Gastroesophageal sphincter (tissue), 3 donors: ENCODE measurements around the gene SCAI.

Experiments
- CTCF ChIP-seq, 4 experiments: fragments of 200-600 bp in 2 of 4; fragments of 450-650 bp in 2 of 4; sonication (generic) in 1 of 4; IDR thresholded peaks; one replicate each; pipeline ENCODE4 v1.5.1; 2017 to 2019; ENCODE audit warnings: antibody characterized with exemption in 4 of 4, mild to moderate bottlenecking in 2 of 4, moderate library complexity in 2 of 4
- POLR2A ChIP-seq, 2 donors: fragments of 450-650 bp; IDR thresholded peaks; one replicate each; pipeline ENCODE4 v1.6.1; 2017; ENCODE audit warnings: antibody characterized with exemption in 2 of 2, mild to moderate bottlenecking in 2 of 2, moderate library complexity in 1 of 2
- POLR2AphosphoS5 ChIP-seq: sonication (generic); formaldehyde crosslinking; IDR thresholded peaks from one replicate; pipeline ENCODE4 v1.6.1; 2017; ENCODE audit warnings: antibody characterized with exemption

- no peak for TF ChIP-seq POLR2A (IDR thresholded peaks at IDR 0.05)
- TF ChIP-seq POLR2AphosphoS5: no peak
- TF ChIP-seq CTCF (IDR thresholded peaks at IDR 0.05): no peak
Measured at GRCh38 chr9:125024917-125025316, 118.4 kb downstream of the SCAI start.
